GM23248 (cell line): ENCODE results near the gene TAMALIN. TPM values are rescaled to one million over a fixed set of nuclear protein-coding genes. Genes with fewer than 3 reads are reported as not detected.
A peak's percentile ranks its signal among the peaks of the same experiment; 100 is the strongest.

ENCODE experiments used
- DNase-seq: peaks from one replicate; pipeline ENCODE4 v3.0.0-alpha.2; 2015
- H2AFZ ChIP-seq: fragments of 200-600 bp; sonication (generic); 2 replicates; pipeline ENCODE4 v1.6.1; 2016; ENCODE audit warnings: antibody characterized with exemption
- H3F3A ChIP-seq: fragments of 200-600 bp; sonication (generic); 2 replicates; pipeline ENCODE4 v1.6.1; 2016; ENCODE audit warnings: mild to moderate bottlenecking, antibody characterized with exemption, mixed run types; ENCODE audit not compliant: insufficient read depth
- H3K27ac ChIP-seq: fragments of 200-600 bp; sonication (generic); 2 replicates; pipeline ENCODE4 v1.5.1; 2016; ENCODE audit warnings: mild to moderate bottlenecking
- H3K27me3 ChIP-seq: fragments of 200-600 bp; sonication (generic); replicated peaks from 2 replicates; pipeline ENCODE4 v1.6.1; 2016; ENCODE audit warnings: mild to moderate bottlenecking; ENCODE audit not compliant: insufficient read depth
- H3K36me3 ChIP-seq: fragments of 200-600 bp; sonication (generic); 2 replicates; pipeline ENCODE4 v1.6.1; 2016; ENCODE audit warnings: low read depth, mild to moderate bottlenecking
- H3K4me1 ChIP-seq: fragments of 200-600 bp; sonication (generic); 2 replicates; pipeline ENCODE4 v1.6.1; 2016; ENCODE audit warnings: mild to moderate bottlenecking; ENCODE audit not compliant: insufficient read depth
- H3K4me2 ChIP-seq: fragments of 200-600 bp; sonication (generic); one replicate; pipeline ENCODE4 v1.6.1; 2016; ENCODE audit warnings: mild to moderate bottlenecking; ENCODE audit not compliant: unreplicated experiment
- H3K4me3 ChIP-seq: fragments of 200-600 bp; sonication (generic); 2 replicates; pipeline ENCODE4 v1.5.1; 2016; ENCODE audit warnings: mild to moderate bottlenecking
- H3K79me2 ChIP-seq: fragments of 200-600 bp; sonication (generic); 2 replicates; pipeline ENCODE4 v1.6.1; 2016; ENCODE audit warnings: mild to moderate bottlenecking; ENCODE audit not compliant: insufficient read depth
- H3K9ac ChIP-seq: fragments of 200-600 bp; sonication (generic); 2 replicates; pipeline ENCODE4 v1.6.1; 2016; ENCODE audit warnings: mild to moderate bottlenecking
- H3K9me2 ChIP-seq: fragments of 200-600 bp; sonication (generic); 2 replicates; pipeline ENCODE4 v1.6.1; 2016; ENCODE audit warnings: mixed run types, mild to moderate bottlenecking, moderate library complexity; ENCODE audit not compliant: insufficient read depth
- H3K9me3 ChIP-seq: fragments of 200-600 bp; sonication (generic); one replicate; pipeline ENCODE4 v1.6.1; 2017; ENCODE audit warnings: low read depth
- H4K20me1 ChIP-seq: fragments of 200-600 bp; sonication (generic); 2 replicates; pipeline ENCODE4 v1.6.0; 2016; ENCODE audit not compliant: insufficient read depth
- EZH2 ChIP-seq: fragments of 200-600 bp; sonication (generic); IDR thresholded peaks from 2 replicates; pipeline ENCODE4 v1.6.1; 2018; ENCODE audit warnings: antibody characterized with exemption, mild to moderate bottlenecking; ENCODE audit not compliant: insufficient read depth, poor library complexity, severe bottlenecking
- EZH2phosphoT487 ChIP-seq: fragments of 200-600 bp; sonication (generic); IDR thresholded peaks from 2 replicates; pipeline ENCODE4 v1.6.1; 2018; ENCODE audit warnings: antibody characterized with exemption, moderate library complexity, mild to moderate bottlenecking, low read depth; ENCODE audit not compliant: insufficient read depth
- WGBS, 2 experiments: methylation state at CpG; one replicate each; pipeline ENCODE4 v1.1.6; 2015 to 2017; ENCODE audit warnings: low lambda C conversion rate in 2 of 2, low coverage in 1 of 2; ENCODE audit errors: missing lambda C conversion rate in 2 of 2; 5-methylcytosine and 5-hydroxymethylcytosine counted together
- in situ Hi-C: fragments of 300-500 bp; cut with MboI; formaldehyde crosslinking; loops from 2 replicates; pipeline ENCODE4 v1.15.0; 2020
- polyA plus RNA-seq: library from polyadenylated mRNA; unstranded; fragments of >200 nt; fragmentation: Nextera tagmentation; extraction: Ambion mirVana; gene quantifications from 2 replicates; pipeline ENCODE4 v1.2.1, GENCODE V29; 2016
- total RNA-seq: library from RNA; depleted of rRNA; stranded (reverse); fragments of >200 nt; shearing (Covaris generic); gene quantifications from 2 replicates; pipeline ENCODE4 v1.2.3, GENCODE V29; 2014

Gene TAMALIN
- total and polyA plus RNA-seq, 2 experiments from 2014 or later, result 2.2 TPM; not detected in 1

GRCh38 chr12:52044292-52044983, 37.7 kb downstream of the TAMALIN start:
- no peaks in the 10 kb centered on the region for H3K9me2 ChIP-seq
- in situ Hi-C loops, result no loop called here
- H2AFZ ChIP-seq, result no peak overlapping the region
- no peaks in the 10 kb centered on the region for H3K36me3 ChIP-seq
- peak overlapping the region; percentile 98 for H3K27ac ChIP-seq
- WGBS, 2 experiments, result 22 to 23% methylated on average over 18 of the region's 18 CpGs
- H3K4me2 ChIP-seq, result peak overlapping the region; percentile 65
- no peaks in the 10 kb centered on the region for H3K27me3 ChIP-seq
- peaks cover 19% of the 10 kb centered on the region for H3K4me1 ChIP-seq
- peak; percentile 94 for DNase-seq
- H3K9ac ChIP-seq, result peak overlapping the region; percentile 87
- peaks cover 16% of the 10 kb centered on the region; the same call in 1 of the 2 replicates for H3F3A ChIP-seq
- H3K9me3 ChIP-seq, result no peaks in the 10 kb centered on the region
- no peaks in the 10 kb centered on the region for H4K20me1 ChIP-seq
- TF ChIP-seq EZH2, result no peak
- no peak for TF ChIP-seq EZH2phosphoT487
- 0 out of 2 replicates have a peak overlapping the region, but pooled peaks have one; percentile 24 for H3K4me3 ChIP-seq
- no peaks in the 10 kb centered on the region; the same call in 1 of the 2 replicates for H3K79me2 ChIP-seq

- H4K20me1 ChIP-seq, result no peaks in the 10 kb centered on the region
- no peaks in the 10 kb centered on the region; the same call in 1 of the 2 replicates for H3K79me2 ChIP-seq
- no peaks in the 10 kb centered on the region for H3K36me3 ChIP-seq
- no peak for TF ChIP-seq EZH2phosphoT487
- no peak for TF ChIP-seq EZH2
- WGBS, 2 experiments, result 40 to 55% methylated on average over 4 of the region's 4 CpGs
- H3K9me3 ChIP-seq, result no peaks in the 10 kb centered on the region
- no peak overlapping the region for H2AFZ ChIP-seq
- in situ Hi-C loops, result no loop called here
- H3K4me1 ChIP-seq, result peaks cover 26% of the 10 kb centered on the region
- peak overlapping the region; percentile 87 for H3K9ac ChIP-seq
- H3K9me2 ChIP-seq, result no peaks in the 10 kb centered on the region
- no peak overlapping the region for H3K4me2 ChIP-seq
- no peak overlapping the region for H3K27ac ChIP-seq
- DNase-seq, result no peak
- H3K27me3 ChIP-seq, result no peaks in the 10 kb centered on the region
- no peak overlapping the region for H3K4me3 ChIP-seq
- peaks cover 16% of the 10 kb centered on the region; the same call in 1 of the 2 replicates for H3F3A ChIP-seq
Observed at GRCh38 chr12:52045794-52046199, 39.1 kb downstream of the TAMALIN start.

GRCh38 chr12:52046859-52047258, 40.1 kb downstream of the TAMALIN start:
- no peaks in the 10 kb centered on the region for H3K9me3 ChIP-seq
- H4K20me1 ChIP-seq, result no peaks in the 10 kb centered on the region
- H3K4me2 ChIP-seq, result no peak overlapping the region
- H3K79me2 ChIP-seq, result peaks cover 5% of the 10 kb centered on the region
- peaks cover 21% of the 10 kb centered on the region for H3F3A ChIP-seq
- 92 to 98% methylated on average over 7 of the region's 7 CpGs for WGBS, 2 experiments
- no peaks in the 10 kb centered on the region for H3K36me3 ChIP-seq
- no peak overlapping the region for H3K27ac ChIP-seq
- in situ Hi-C loops, result no loop called here
- no peak for TF ChIP-seq EZH2phosphoT487
- no peak for TF ChIP-seq EZH2
- no peak for DNase-seq
- H3K9ac ChIP-seq, result no peak overlapping the region
- H3K4me1 ChIP-seq, result peaks cover 30% of the 10 kb centered on the region
- H3K9me2 ChIP-seq, result no peaks in the 10 kb centered on the region
- no peaks in the 10 kb centered on the region for H3K27me3 ChIP-seq
- no peak overlapping the region for H3K4me3 ChIP-seq
- no peak overlapping the region for H2AFZ ChIP-seq

GRCh38 chr12:52049286-52049685, 42.5 kb downstream of the TAMALIN start:
- 66 to 67% methylated on average over 4 of the region's 4 CpGs for WGBS, 2 experiments
- H3K4me3 ChIP-seq, result no peak overlapping the region
- no peak for TF ChIP-seq EZH2
- no peak for TF ChIP-seq EZH2phosphoT487
- no peaks in the 10 kb centered on the region for H3K36me3 ChIP-seq
- H3K9ac ChIP-seq, result no peak overlapping the region
- no peak overlapping the region for H3K27ac ChIP-seq
- H4K20me1 ChIP-seq, result no peaks in the 10 kb centered on the region
- no peak for DNase-seq
- no peaks in the 10 kb centered on the region for H3K9me3 ChIP-seq
- no peaks in the 10 kb centered on the region for H3K9me2 ChIP-seq
- in situ Hi-C loops, result no loop called here
- no peak overlapping the region for H3K4me2 ChIP-seq
- peaks cover 33% of the 10 kb centered on the region for H3K4me1 ChIP-seq
- H3F3A ChIP-seq, result peaks cover 24% of the 10 kb centered on the region; the same call in 1 of the 2 replicates
- no peak overlapping the region for H2AFZ ChIP-seq
- peaks cover 26% of the 10 kb centered on the region for H3K79me2 ChIP-seq
- no peaks in the 10 kb centered on the region for H3K27me3 ChIP-seq
